ENCODE measurements around the gene OBI1.
A peak's percentile ranks its signal among the peaks of the same experiment; 100 is the strongest.
"Not testable (repeated sequence)": the region's sequence is repeated elsewhere in the genome, so short reads cannot be mapped to it uniquely, and the experiment has no call there.

OBI1 gene

GRCh38 chr13:78647109-78647678 lies 11.8 kb downstream of the OBI1 start:
- not testable (repeated sequence) for DNase-seq (ENCODE audit: low spot score)

DNA sequence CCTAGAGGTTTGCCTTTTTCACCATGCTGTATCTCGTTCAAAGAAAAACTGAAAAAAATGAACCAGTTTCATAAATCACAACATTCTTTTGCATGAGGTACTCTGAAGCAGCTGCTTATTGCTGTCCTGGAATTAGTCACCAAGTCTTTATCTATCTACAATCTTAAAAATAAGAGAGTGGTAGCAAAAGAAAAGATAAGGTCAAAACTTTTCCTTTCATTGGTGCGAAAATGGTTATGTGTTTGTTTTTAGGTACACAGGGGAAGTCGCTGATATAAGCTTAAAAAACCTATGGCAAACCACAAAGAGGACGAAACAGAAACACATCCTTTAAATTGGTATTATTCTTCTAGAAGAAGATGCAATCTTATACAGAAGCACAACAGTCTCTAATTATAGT lies 20.7 kb downstream of the OBI1 start:
- DNase-seq (ENCODE audit: low spot score) = no peak

GRCh38 chr13:78636495-78636894 lies 22.5 kb downstream of the OBI1 start:
- no peak for DNase-seq (ENCODE audit: low spot score)

GRCh38 chr13:78632996-78633395 lies 26.0 kb downstream of the OBI1 start:
- no peak for DNase-seq (ENCODE audit: low spot score)

GRCh38 chr13:78631077-78631476 lies 27.9 kb downstream of the OBI1 start:
- no peak for DNase-seq (ENCODE audit: low spot score)

DNA sequence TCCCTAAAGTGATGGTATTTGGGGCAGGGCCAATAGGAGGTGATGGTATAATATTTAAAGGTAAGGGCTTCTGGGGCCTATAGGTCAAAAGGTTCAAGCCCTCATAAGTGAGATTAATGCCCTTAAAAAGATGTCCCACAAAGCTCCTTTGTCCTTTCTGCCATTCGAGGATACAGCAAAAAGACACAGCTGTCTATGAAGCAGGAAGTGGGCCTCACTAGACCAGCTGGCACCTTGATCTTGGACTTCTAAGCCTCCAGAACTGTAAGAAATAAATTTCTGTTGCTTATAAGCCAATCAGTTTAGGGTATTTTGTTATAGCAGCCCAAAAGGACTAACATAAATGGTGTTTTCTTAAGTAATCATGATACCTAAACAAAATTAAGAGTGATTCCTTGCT lies 28.4 kb downstream of the OBI1 start:
- no peak for DNase-seq (ENCODE audit: low spot score)

GRCh38 chr13:78625384-78625783 lies 33.6 kb downstream of the OBI1 start:
- no peak for DNase-seq (ENCODE audit: low spot score)

GRCh38 chr13:78623132-78623531 lies 35.8 kb downstream of the OBI1 start:
- DNase-seq (ENCODE audit: low spot score) = no peak

GRCh38 chr13:78620936-78621470 lies 38.0 kb downstream of the OBI1 start:
- DNase-seq (ENCODE audit: low spot score) = no peak

DNA sequence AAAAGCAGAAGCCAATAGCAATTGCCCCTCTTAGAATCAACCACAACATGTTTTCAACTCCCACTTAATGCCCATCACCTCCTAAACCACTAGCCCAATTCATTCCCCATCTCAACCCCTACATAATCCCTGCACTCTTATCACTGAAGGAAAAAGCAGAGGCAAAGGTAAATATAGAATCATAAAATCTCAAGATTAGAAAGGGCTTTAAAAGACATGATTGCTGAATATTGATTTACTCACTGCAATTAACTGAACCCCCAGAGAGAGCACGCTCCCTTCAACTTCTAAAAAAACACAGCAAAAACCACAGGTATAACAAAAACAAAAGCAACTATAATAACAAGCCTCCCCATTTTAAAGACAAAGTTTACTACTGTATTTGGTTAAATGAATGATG lies 40.5 kb downstream of the OBI1 start:
- no peak for DNase-seq (ENCODE audit: low spot score)

DNA sequence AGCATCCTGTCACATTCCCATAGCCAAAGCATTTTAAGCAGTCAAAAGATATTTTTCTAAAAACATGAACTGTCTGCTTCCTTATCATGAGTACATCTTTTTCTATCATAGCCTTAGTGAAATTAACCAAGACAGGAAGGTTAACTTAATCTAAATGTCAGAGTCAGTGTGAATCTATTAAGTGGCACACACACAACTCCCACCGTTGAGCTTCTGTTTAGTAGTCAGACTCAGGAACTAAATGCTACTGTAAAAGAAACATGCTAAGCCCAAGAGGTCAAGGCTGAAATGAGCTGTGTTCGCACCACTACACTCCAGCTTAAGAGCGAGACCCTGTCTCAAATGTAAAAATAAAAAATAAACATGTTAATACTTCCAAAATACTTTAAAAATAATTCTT lies 47.9 kb downstream of the OBI1 start:
- DNase-seq (ENCODE audit: low spot score) = no peak

- no peak for DNase-seq (ENCODE audit: low spot score)
Observed at GRCh38 chr13:78610381-78610883, 48.5 kb downstream of the OBI1 start.

DNA sequence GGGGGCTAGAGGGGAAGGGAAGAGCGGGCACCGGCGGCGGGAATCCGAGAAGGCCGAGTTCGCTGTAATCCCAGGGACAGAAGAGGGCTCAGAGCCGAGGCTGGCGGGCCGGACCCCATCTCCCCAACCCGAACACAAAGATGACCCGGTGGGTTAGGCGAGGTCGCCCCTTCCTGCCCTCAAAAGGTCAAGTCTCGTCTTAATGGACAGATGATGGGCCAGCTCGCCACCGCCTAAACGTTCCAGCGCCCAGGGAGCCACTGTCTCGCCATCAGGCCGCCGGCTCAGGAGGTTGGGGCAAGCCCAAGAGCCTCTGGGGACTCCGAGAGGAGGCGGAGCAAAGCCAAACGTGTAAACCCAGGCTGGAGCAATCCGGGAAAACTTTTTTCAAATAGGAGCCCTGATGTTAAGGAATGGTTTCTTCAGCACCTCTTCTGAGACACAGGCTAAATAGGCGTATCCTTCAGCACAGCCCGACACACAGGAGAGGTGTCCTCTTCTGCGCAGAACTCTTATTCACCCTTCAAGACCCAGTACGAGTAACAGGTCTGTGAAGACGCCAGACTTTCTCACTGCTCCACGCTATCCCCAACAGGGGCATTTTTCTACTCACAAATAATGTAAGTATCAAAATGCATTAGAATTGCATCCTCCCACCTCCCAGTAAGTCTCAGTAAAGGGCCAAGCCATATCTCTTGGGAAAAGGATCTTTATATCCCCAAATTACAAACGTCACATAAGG lies 49.3 kb downstream of the OBI1 start:
- no peak for DNase-seq (ENCODE audit: low spot score)

- DNase-seq (ENCODE audit: low spot score) = no peak
Observed at GRCh38 chr13:78608688-78609463, 50.1 kb downstream of the OBI1 start.

- DNase-seq (ENCODE audit: low spot score) = no peak
Observed at GRCh38 chr13:78608252-78608687, 50.7 kb downstream of the OBI1 start.

DNA sequence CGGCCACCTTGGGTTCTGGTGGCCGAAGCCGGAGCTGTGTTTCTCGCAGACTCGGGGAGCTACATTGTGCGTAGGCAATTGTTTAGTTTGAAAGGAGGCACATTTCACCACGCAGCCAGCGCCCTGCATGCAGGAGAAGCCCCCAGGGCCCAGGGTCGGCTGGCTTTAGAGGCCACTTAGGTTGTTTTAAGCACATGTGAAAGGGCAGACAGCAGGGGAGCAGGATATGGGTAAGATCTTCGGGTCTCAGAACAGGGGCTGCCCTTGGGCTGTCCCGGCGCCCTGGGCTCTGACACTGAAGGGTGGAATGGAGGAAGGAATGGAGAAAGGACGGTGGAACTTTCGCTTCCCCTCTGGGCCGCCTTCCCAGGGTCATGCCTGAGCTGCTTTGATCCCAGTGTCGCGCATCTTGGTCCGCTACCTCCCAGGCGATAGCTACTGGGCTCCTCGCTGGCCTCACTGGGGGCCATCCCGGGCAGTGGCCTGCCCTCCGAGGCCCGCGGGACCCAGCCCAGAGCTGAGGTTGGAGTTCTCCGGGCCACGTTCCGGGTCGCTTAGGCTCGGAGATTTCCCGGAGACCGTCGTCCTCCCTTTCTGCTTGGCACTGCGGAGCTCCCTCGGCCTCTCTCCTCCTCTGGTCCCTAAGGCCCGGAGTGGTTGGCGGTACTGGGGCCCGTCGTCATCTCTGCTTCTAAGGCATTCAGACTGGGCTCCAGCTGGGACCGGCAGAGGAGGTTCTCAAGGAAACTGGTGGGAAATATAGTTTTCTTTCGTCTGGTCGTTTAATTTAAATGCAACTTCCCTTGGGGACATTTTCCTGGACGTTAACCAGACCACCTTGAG lies 51.3 kb downstream of the OBI1 start:
- DNase-seq (ENCODE audit: low spot score) = no peak

DNA sequence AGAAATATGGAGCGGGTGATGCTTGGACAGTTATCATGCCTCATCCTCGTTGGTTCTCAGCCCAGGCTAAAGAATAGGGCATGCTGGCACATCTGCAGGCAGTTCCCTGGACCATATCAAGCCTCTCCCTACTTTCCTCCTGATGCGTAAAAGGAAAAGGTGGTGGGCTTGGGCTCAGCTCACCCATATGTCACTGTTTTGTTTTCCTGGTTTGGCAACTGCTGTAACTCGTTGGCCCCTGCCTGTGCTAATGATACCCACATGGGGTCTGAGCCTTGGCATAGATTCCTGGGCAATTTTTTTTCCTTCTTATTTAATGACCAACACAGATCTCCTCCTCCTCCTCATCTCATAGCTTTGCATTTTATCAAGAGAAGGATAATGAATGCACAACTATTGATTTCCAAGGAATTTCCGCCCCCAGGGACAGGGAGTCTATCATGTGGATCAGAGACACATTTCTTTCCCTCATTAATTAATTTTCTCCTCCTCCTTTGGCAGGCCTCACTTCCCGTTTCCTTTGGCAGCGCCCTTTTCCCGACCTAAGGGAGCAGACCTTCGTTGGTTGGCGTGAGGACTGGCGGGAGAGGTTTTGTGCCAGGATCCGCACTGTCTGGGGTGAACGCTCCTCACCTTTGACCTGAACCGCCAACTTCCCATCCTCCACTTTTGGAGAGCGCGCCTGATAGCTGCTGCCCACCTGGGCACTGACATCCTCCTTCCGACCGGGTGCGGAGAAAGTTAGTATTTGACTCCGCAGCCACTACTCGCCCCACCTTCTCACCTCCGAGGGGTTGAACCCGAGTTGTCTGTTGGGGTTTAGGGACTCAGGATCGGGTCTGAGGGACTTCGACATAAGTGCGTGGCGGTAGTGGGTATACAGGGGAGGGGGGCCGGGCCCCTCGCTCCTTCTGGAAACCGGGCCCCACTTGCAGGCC lies 52.2 kb downstream of the OBI1 start:
- DNase-seq (ENCODE audit: low spot score) = no peak

DNA sequence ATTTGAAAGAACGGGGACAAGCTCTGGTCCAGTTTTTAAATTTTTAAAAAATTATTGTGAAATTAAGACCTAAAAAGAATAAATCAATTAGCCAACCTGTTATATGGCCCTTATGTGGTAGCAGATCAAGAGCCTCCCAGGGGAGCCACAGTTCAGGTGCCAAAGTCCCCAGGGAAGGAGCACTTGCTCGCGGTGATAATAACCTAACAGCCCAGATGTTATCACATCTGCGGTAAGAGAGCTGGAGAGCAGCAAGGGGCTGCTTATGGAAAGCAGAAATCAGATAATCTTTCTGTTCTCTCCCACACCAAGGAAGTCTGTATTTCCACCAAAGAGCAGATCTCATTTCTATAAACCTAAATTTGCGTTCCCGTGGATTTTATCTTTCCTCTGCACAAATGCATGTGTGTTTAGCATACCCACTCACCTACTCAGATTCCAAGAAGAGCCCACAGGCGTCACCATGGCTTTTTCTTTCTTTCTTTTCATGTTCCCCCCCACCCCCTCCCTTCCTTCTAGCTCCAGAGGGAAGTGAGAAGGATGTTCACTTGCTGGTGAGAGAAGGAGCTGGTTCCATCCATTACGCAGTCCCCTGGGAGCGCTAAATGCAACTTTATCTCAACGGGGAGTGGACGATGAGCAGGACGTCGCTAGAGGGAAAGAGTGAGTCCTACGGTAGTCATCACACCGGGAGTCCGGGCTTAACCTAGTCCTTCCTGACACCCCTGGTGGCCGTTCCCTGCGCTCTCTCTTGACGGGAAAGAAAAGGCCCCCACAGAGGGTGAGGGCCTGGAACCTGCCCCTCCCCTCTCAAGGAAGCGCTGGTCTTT lies 54.0 kb downstream of the OBI1 start:
- no peak for DNase-seq (ENCODE audit: low spot score)

DNA sequence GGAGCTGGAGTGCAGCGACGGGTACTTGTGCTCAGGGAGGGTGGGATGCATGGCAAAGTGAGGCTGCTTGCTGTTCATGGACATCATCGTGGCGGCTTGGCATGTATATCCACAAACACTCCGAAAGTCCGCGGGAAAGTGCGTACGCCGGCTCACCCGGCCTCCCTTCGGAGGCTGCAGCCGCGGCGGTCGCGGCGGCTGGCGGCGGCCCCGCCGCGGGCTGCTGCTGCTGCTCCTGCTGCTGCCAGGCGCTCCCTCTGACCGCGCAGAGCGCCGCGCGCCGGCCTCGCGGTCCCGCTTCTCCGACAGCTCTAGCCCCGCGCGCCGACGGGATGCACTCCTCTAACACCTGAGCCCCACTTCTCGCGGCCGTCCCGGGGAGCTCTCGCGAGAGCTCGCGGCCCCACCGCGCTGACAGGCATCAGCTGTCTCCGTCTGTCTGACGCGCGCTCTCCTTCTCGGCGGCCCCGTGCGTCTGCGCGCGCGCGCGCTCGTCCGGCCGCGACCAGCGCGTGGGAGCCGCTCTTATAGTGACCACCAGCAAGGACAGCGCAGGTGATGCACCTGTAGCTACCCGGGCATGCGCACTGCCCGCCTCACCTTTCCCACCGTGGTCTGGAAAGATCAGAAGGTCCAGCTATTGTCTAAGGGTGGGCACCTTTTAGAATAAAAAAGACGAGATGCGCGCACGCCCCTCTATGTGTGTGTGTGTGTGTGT lies 55.6 kb downstream of the OBI1 start, which contains the start of gene POU4F1:
Gene POU4F1, minus strand, starts transcription at position 313 of the 718 bp plus-strand sequence. Its CDS starts 226 bp downstream, at position 87.
- peak; percentile 45 for DNase-seq (ENCODE audit: low spot score)

Data from CD4-positive, alpha-beta T cell treated with Interleukin-2 at 100 ng/mL for 4 hours (primary cell).